ENCODE data around the gene SERPINA4. TPM values are rescaled to one million over a fixed set of nuclear protein-coding genes. Genes with fewer than 3 reads are reported as not detected.

SERPINA4 gene
- total and polyA plus RNA-seq, 2 of the 13 experiments (the other 11 are each of a cell fraction or from before 2014, with no cell fraction given), result 39.1 to 57.8 TPM

GRCh38 chr14:94522115-94522724, 39.0 kb upstream of the SERPINA4 start (continued):
- TF ChIP-seq ZBTB43 (CRISPR knock-in tag; conservative IDR thresholded peaks at IDR 0.05) (peak; percentile 73), KLF12 (CRISPR knock-in tag; IDR thresholded peaks at IDR 0.05; ENCODE audit: borderline replicate concordance) (peak; percentile 98), MED1 (CRISPR knock-in tag; IDR thresholded peaks at IDR 0.05) (peak; percentile 97), TIGD3 (CRISPR knock-in tag; IDR thresholded peaks at IDR 0.05; ENCODE audit: borderline replicate concordance) (no peak), ELF4 (CRISPR knock-in tag; IDR thresholded peaks at IDR 0.05; ENCODE audit: borderline replicate concordance) (0 out of 2 replicates have a peak, but pooled peaks have one; percentile 30), ZNF263 (CRISPR knock-in tag; IDR thresholded peaks at IDR 0.05) (no peak), NR2F1 (CRISPR knock-in tag; IDR thresholded peaks at IDR 0.05) (peak; percentile 88 to 89; a peak in 3 of 4 replicates), TERF1 (CRISPR knock-in tag; IDR thresholded peaks at IDR 0.05) (no peak), UBTF (CRISPR knock-in tag; IDR thresholded peaks at IDR 0.05) (peak; percentile 39; the same call in 1 of the 2 replicates), KAT7 (CRISPR knock-in tag; IDR thresholded peaks at IDR 0.05; ENCODE audit: borderline replicate concordance) (no peak), TBX2 (CRISPR knock-in tag; IDR thresholded peaks at IDR 0.05; ENCODE audit: borderline replicate concordance) (peak; percentile 92; the same call in 1 of the 2 replicates), MIXL1 (CRISPR knock-in tag; IDR thresholded peaks at IDR 0.05) (peak; percentile 34; the same call in 1 of the 2 replicates), ARNT (IDR thresholded peaks at IDR 0.05) (no peak), ZNF256 (CRISPR knock-in tag; conservative IDR thresholded peaks at IDR 0.05) (0 out of 2 replicates have a peak, but pooled peaks have one; percentile 52), MEIS2 (CRISPR knock-in tag; IDR thresholded peaks at IDR 0.05) (peak; percentile 46; the same call in 1 of the 2 replicates), SOX13 (IDR thresholded peaks at IDR 0.05) (peak; percentile 79), SOX13 (CRISPR knock-in tag; conservative IDR thresholded peaks at IDR 0.05 in 1 of 2, IDR thresholded peaks at IDR 0.05 in 1 of 2) (peak in 1 of 2 experiments; percentile 92; a peak in 2 of 4 replicates), NR1H2 (CRISPR knock-in tag; IDR thresholded peaks at IDR 0.05; ENCODE audit: borderline replicate concordance, low read depth) (no peak), ZNF281 (CRISPR knock-in tag; IDR thresholded peaks at IDR 0.05; ENCODE audit: borderline replicate concordance) (no peak; the same call in 1 of the 2 replicates)

All from HepG2 (cell line).